Spleen (tissue), 7 donors: ENCODE data around the gene S100A13.

Source experiments
- CTCF ChIP-seq, 11 experiments: fragments of 200-600 bp in 7 of 11; fragments of 450-650 bp in 4 of 11; sonication (generic) in 4 of 11; IDR thresholded peaks in 8 of 11; conservative IDR thresholded peaks in 3 of 11; 1 replicate in 7 of 11; 2 replicates in 4 of 11; pipeline versions ENCODE4 v1.4.0 to v1.8.0; 2016 to 2021; ENCODE audit warnings: antibody characterized with exemption in 11 of 11, inconsistent platforms in 4 of 11, mild to moderate bottlenecking in 1 of 11
- POLR2A ChIP-seq, 3 donors: fragments of 450-650 bp; IDR thresholded peaks; one replicate each; pipeline ENCODE4 v1.5.1; 2017; ENCODE audit warnings: antibody characterized with exemption in 3 of 3, mild to moderate bottlenecking in 1 of 3
- POLR2AphosphoS5 ChIP-seq, 3 donors: sonication (generic); formaldehyde crosslinking; IDR thresholded peaks; one replicate each; pipeline ENCODE4 v1.5.1; 2017; ENCODE audit warnings: antibody characterized with exemption in 3 of 3
- donor health status: DM: no; HTN: no; CAD: no; lungs with moderate emphysema.
- donor health status: DM: no; HTN: no; CAD: no.
- donor health status: DM: no; HTN: no; CAD: no.

GRCh38 chr1:153652805-153653500, 25.6 kb upstream of the S100A13 start:
- TF ChIP-seq POLR2A (IDR thresholded peaks at IDR 0.05) (no peak), POLR2AphosphoS5 (IDR thresholded peaks at IDR 0.05) (no peak), CTCF (IDR thresholded peaks at IDR 0.05 in 8 of 11, conservative IDR thresholded peaks at IDR 0.05 in 3 of 11) (no peak)
